SH-SY5Y (cell line): ENCODE results near the gene ARHGEF40.

Experiments used
- GATA2 ChIP-seq: IDR thresholded peaks from 2 replicates; pipeline ENCODE4 v1.6.1; 2011; ENCODE audit warnings: mild to moderate bottlenecking, low read depth, low read length
- GATA3 ChIP-seq: IDR thresholded peaks from 2 replicates; pipeline ENCODE4 v1.6.1; 2011; ENCODE audit warnings: low read depth, mild to moderate bottlenecking, low read length, moderate library complexity

DNA sequence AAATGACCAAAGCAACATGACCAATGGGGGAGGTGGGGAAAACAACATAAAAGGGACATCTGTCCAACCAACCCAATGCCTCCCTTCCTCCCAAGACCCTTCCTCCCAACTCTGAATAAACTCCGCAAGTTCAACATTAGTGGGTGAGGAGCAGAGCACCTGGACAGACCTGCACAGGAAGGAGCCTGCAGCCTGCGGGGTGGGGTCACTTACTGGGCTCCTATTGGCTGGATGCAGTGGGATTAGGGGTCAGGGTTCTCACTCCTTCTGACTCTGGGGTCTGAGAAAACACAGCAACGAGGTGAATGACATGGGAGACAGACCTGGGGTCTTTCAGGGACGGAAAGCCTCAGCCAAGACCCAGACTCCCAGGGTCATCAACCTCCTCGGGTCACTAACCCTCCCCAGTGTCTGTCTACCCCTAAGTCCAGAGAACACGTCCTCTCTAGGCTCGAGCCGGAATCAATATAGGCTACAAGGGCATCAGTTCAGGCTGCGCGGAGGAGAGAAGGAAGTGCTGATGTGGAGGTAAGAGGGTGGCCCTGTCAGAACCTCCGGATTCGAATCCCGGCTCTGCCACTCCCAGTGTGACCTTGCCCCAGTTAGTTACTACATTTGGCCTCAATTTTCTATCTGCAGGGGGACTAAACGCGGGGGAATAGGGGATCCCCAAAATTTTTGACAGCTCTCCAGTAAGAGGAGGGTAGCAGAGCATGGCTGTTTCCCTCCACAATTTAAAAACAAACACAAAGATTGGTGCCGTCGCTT is 46.1 kb upstream of the ARHGEF40 start:
- TF ChIP-seq GATA2 (no peak), GATA3 (no peak)
